OCI-LY1 (cell line): ENCODE measurements around the gene CADM3.

Experiments
- H2AFZ ChIP-seq: fragments of 200-600 bp; sonication (generic), shearing (Covaris generic); 2 replicates; pipeline ENCODE4 v1.6.0; 2014; ENCODE audit warnings: antibody characterized with exemption, mild to moderate bottlenecking, low read length
- H3F3A ChIP-seq: fragments of 200-600 bp; sonication (generic), shearing (Covaris generic); 2 replicates; pipeline ENCODE4 v1.6.0; 2014; ENCODE audit warnings: mild to moderate bottlenecking, antibody characterized with exemption, low read length, moderate library complexity; ENCODE audit not compliant: insufficient read depth
- H3K27ac ChIP-seq: fragments of 200-600 bp; sonication (generic); 2 replicates; pipeline ENCODE4 v1.5.1; 2014; ENCODE audit warnings: low read length, mixed run types, mild to moderate bottlenecking, low read depth; ENCODE audit not compliant: poor library complexity, severe bottlenecking
- H3K27me3 ChIP-seq: fragments of 200-600 bp; sonication (generic); 2 replicates; pipeline ENCODE4 v1.6.0; 2014; ENCODE audit warnings: antibody characterized with exemption, mild to moderate bottlenecking, low read length, moderate library complexity; ENCODE audit not compliant: insufficient read depth
- H3K36me3 ChIP-seq: fragments of 200-600 bp; sonication (generic); 2 replicates; pipeline ENCODE4 v1.6.1; 2014; ENCODE audit warnings: mild to moderate bottlenecking, antibody characterized with exemption, low read length, moderate library complexity, mixed read lengths; ENCODE audit not compliant: insufficient read depth
- H3K4me1 ChIP-seq: fragments of 200-600 bp; sonication (generic); 2 replicates; pipeline ENCODE4 v1.5.1; 2014; ENCODE audit warnings: mild to moderate bottlenecking, low read length, moderate library complexity; ENCODE audit not compliant: insufficient read depth, severe bottlenecking
- H3K4me2 ChIP-seq: fragments of 200-600 bp; sonication (generic), shearing (Covaris generic); 2 replicates; pipeline ENCODE4 v1.6.1; 2014; ENCODE audit warnings: low read length
- H3K4me3 ChIP-seq: fragments of 200-600 bp; sonication (generic); 2 replicates; pipeline ENCODE4 v1.5.1; 2014; ENCODE audit warnings: low read length, low read depth, mild to moderate bottlenecking, mixed read lengths; ENCODE audit not compliant: poor library complexity, severe bottlenecking
- H3K79me2 ChIP-seq: fragments of 200-600 bp; shearing (Covaris generic); 2 replicates; pipeline ENCODE4 v1.6.1; 2016; ENCODE audit warnings: mixed run types, low read length, mixed read lengths; ENCODE audit not compliant: insufficient read depth
- H3K9ac ChIP-seq: fragments of 200-600 bp; sonication (generic), shearing (Covaris generic); 2 replicates; pipeline ENCODE4 v1.6.1; 2014; ENCODE audit warnings: mild to moderate bottlenecking, low read length, mixed read lengths
- H3K9me2 ChIP-seq: fragments of 200-600 bp; sonication (generic), shearing (Covaris generic); 2 replicates; pipeline ENCODE4 v1.6.1; 2014; ENCODE audit warnings: low read depth, mild to moderate bottlenecking, low read length, mixed read lengths
- H3K9me3 ChIP-seq: fragments of 200-600 bp; shearing (Covaris generic); 2 replicates; pipeline ENCODE4 v1.6.1; 2014; ENCODE audit warnings: low read length, mixed read lengths
- H4K20me1 ChIP-seq: fragments of 200-600 bp; sonication (generic), shearing (Covaris generic); 2 replicates; pipeline ENCODE4 v1.6.0; 2016; ENCODE audit warnings: mild to moderate bottlenecking, low read length; ENCODE audit not compliant: insufficient read depth
- EZH2 ChIP-seq: fragments of 200-600 bp; sonication (generic), shearing (Covaris generic); IDR thresholded peaks from 2 replicates; pipeline ENCODE4 v1.8.0; 2017; ENCODE audit warnings: borderline replicate concordance, mixed run types, mild to moderate bottlenecking, antibody characterized with exemption, low read length, moderate library complexity, mixed read lengths
- TF ChIP-seq, protein P1 (sequence below): fragments of 200-600 bp; sonication (generic), shearing (Covaris generic); IDR thresholded peaks from 2 replicates; pipeline ENCODE4 v1.5.1; 2017; ENCODE audit warnings: mild to moderate bottlenecking, antibody characterized with exemption, low read length, moderate library complexity, mixed read lengths

CADM3 gene

DNA sequence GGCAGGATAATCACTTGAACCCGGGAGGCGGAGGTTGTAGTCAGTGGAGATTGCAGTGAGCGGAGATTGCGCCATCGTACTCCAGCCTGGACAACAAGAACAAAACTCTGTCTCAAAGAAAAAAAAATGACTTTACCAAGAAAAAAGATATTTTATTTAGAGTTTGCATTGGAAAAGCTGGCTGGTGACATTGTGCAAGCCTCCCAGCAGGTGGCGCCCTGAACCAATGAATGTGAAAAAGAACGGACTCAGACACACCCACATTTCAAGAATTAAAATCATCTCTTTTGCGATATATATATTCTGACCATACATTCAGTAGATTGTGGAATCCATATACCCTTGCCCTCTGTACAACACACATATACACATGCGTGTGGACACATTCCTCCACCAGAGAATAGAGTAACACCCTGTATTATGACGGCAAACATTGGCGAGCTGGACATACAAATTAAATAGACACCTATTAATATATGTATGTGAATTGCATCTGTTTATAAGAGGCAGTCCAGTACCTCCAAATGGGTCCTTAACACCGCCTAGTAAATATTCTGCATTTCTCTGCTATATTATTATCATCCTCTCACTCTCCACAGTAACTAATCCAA lies 39.0 kb upstream of the CADM3 start:
- H4K20me1 ChIP-seq: no peaks in the 10 kb centered on the region
- no peaks in the 10 kb centered on the region for H3K4me1 ChIP-seq
- no peaks in the 10 kb centered on the region for H3K9me2 ChIP-seq
- H3K36me3 ChIP-seq: no peaks in the 10 kb centered on the region
- H3K4me3 ChIP-seq: no peak overlapping the region
- no peaks in the 10 kb centered on the region for H3F3A ChIP-seq
- H3K27me3 ChIP-seq: no peaks in the 10 kb centered on the region
- no peak for TF ChIP-seq EZH2
- TF ChIP-seq, protein P1, sequence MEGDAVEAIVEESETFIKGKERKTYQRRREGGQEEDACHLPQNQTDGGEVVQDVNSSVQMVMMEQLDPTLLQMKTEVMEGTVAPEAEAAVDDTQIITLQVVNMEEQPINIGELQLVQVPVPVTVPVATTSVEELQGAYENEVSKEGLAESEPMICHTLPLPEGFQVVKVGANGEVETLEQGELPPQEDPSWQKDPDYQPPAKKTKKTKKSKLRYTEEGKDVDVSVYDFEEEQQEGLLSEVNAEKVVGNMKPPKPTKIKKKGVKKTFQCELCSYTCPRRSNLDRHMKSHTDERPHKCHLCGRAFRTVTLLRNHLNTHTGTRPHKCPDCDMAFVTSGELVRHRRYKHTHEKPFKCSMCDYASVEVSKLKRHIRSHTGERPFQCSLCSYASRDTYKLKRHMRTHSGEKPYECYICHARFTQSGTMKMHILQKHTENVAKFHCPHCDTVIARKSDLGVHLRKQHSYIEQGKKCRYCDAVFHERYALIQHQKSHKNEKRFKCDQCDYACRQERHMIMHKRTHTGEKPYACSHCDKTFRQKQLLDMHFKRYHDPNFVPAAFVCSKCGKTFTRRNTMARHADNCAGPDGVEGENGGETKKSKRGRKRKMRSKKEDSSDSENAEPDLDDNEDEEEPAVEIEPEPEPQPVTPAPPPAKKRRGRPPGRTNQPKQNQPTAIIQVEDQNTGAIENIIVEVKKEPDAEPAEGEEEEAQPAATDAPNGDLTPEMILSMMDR: peak; percentile 86
- no peak overlapping the region for H2AFZ ChIP-seq
- H3K4me2 ChIP-seq: no peak overlapping the region
- no peak overlapping the region for H3K27ac ChIP-seq
- H3K9ac ChIP-seq: no peak overlapping the region
- H3K9me3 ChIP-seq: no peaks in the 10 kb centered on the region
- no peaks in the 10 kb centered on the region for H3K79me2 ChIP-seq

DNA sequence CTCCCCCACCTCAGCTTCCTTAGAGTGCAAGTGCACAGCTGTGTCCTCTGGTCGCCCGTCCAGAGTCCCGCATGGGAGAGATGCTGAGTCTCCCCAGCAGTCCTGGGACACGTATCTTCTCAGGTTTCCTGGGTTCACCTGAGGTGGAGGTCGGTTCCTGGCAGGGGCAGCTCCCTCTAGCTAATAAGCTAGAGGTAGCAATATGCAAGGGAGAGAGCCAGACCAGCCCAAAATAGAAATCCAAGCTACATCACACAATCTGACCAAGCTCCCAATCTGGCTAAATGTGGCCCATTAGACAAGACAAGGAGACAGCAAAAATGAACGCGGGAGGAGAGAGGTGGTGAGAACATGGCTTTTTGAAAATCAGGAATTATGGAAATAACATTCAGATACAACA lies 30.9 kb upstream of the CADM3 start:
- TF ChIP-seq EZH2: no peak
- TF ChIP-seq, protein P1: no peak
- Histone ChIP-seq H3K4me3 (no peak overlapping the region), H3K9me2 (no peaks in the 10 kb centered on the region)

DNA sequence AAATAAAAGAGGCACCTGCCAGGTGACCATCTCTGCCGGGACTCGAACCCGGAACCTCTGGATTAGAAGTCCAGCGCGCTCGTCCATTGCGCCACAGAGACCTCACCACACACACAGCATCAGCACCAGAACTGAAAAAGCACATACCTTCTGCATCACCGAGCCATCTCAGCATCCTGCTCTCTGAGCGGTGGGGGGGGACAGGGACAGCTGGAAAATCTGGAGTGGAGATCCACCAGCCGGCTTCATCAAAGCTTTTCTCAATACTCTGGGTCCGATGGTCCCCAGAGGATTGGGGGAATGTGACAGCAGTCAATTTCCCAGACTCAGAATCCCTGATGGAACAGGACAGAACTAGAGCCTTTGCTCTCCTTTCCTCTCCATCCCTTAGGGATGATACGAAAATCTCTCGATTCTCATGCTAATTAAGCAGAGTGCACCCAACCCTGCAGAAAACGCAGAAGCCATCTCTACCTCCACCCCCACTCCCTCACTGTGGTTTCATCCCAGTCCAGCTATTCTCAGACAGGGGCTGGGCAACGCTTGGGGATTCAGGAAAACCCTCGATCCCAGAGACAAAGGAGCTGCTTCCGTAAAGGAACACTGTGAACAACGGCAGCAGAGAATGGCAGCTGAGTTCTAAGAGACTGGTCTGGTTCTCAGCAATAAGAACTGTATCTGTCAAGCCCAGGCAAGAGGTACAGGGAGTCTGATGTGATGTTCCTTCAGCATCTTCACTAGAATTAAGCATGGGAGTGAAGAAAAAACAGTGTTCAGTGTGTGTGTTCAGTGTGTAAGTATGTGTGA lies 29.6 kb upstream of the CADM3 start:
- Histone ChIP-seq H3K9me2 (no peaks in the 10 kb centered on the region), H3K36me3 (no peaks in the 10 kb centered on the region), H3K27ac (no peak overlapping the region), H3K4me1 (no peaks in the 10 kb centered on the region), H3K9ac (no peak overlapping the region), H3K9me3 (no peaks in the 10 kb centered on the region), H3K27me3 (no peaks in the 10 kb centered on the region), H3K79me2 (no peaks in the 10 kb centered on the region), H4K20me1 (no peaks in the 10 kb centered on the region), H2AFZ (no peak overlapping the region), H3K4me3 (no peak overlapping the region), H3F3A (no peaks in the 10 kb centered on the region), H3K4me2 (no peak overlapping the region)
- TF ChIP-seq, protein P1: no peak
- no peak for TF ChIP-seq EZH2

More for the DNA sequence above, 30.9 kb upstream of the CADM3 start:
- no peaks in the 10 kb centered on the region for H3K36me3 ChIP-seq
- H3K27ac ChIP-seq: no peak overlapping the region
- no peaks in the 10 kb centered on the region for H3K79me2 ChIP-seq
- H2AFZ ChIP-seq: no peak overlapping the region
- H3K9ac ChIP-seq: no peak overlapping the region
- H3K9me3 ChIP-seq: no peaks in the 10 kb centered on the region
- no peaks in the 10 kb centered on the region for H3K4me1 ChIP-seq
- no peaks in the 10 kb centered on the region for H4K20me1 ChIP-seq
- H3F3A ChIP-seq: no peaks in the 10 kb centered on the region
- no peak overlapping the region for H3K4me2 ChIP-seq
- H3K27me3 ChIP-seq: no peaks in the 10 kb centered on the region
